NCI-H1048 (cell line): ENCODE measurements around the gene B4GAT1.
"Not testable (repeated sequence)": the region's sequence is repeated elsewhere in the genome, so short reads cannot be mapped to it uniquely, and the experiment has no call there.

Experiments used
- DNase-seq: peaks from one replicate; lab custom pipeline; 2025; lab: John Stamatoyannopoulos, UW

The B4GAT1 gene

GRCh38 chr11:66322732-66323427 is 24.5 kb downstream of the B4GAT1 start:
- no peak for DNase-seq

- no peak for DNase-seq
These were observed 25.8 kb downstream of the B4GAT1 start for GRCh38 chr11:66321606-66322005.

- not testable (repeated sequence) for DNase-seq
These were observed 26.7 kb downstream of the B4GAT1 start for GRCh38 chr11:66320748-66321147.

GRCh38 chr11:66320289-66320688 is 27.1 kb downstream of the B4GAT1 start:
- DNase-seq: not testable (repeated sequence)

GRCh38 chr11:66318600-66318970 is 28.8 kb downstream of the B4GAT1 start:
- no peak for DNase-seq

GRCh38 chr11:66317723-66318599 is 29.5 kb downstream of the B4GAT1 start:
- no peak for DNase-seq

- no peak for DNase-seq
These were observed 30.1 kb downstream of the B4GAT1 start for GRCh38 chr11:66317322-66317722.

- DNase-seq: no peak
These were observed 30.6 kb downstream of the B4GAT1 start, which contains the start of gene CD248 for GRCh38 chr11:66316849-66317251. CD248 (minus strand) TSS chr11:66317044; CDS start chr11:66317027, 17 bp downstream.

- DNase-seq: no peak
These were observed 31.3 kb downstream of the B4GAT1 start for GRCh38 chr11:66315921-66316811.

GRCh38 chr11:66315498-66315885 is 31.9 kb downstream of the B4GAT1 start:
- no peak for DNase-seq

- DNase-seq: no peak
These were observed 32.6 kb downstream of the B4GAT1 start for GRCh38 chr11:66314561-66315497.

GRCh38 chr11:66314186-66314501 is 33.3 kb downstream of the B4GAT1 start:
- DNase-seq: no peak

GRCh38 chr11:66313321-66314185 is 33.9 kb downstream of the B4GAT1 start:
- no peak for DNase-seq

- peak; percentile 93 for DNase-seq
These were observed 34.7 kb downstream of the B4GAT1 start for GRCh38 chr11:66312549-66313320.

GRCh38 chr11:66311965-66312548 is 35.4 kb downstream of the B4GAT1 start:
- DNase-seq: peak; percentile 79

GRCh38 chr11:66311470-66311964 is 35.9 kb downstream of the B4GAT1 start:
- DNase-seq: no peak

GRCh38 chr11:66310803-66311440 is 36.5 kb downstream of the B4GAT1 start:
- not testable (repeated sequence) for DNase-seq

- DNase-seq: no peak
These were observed 37.1 kb downstream of the B4GAT1 start for GRCh38 chr11:66310324-66310723.
